ENCODE measurements around the gene RICTOR. TPM values are rescaled to one million over a fixed set of nuclear protein-coding genes. Genes with fewer than 3 reads are reported as not detected.

RICTOR gene
- total and polyA plus RNA-seq, 2 of the 4 experiments (the other 2 are of a cell fraction) = 4.1 to 35.7 TPM

DNA sequence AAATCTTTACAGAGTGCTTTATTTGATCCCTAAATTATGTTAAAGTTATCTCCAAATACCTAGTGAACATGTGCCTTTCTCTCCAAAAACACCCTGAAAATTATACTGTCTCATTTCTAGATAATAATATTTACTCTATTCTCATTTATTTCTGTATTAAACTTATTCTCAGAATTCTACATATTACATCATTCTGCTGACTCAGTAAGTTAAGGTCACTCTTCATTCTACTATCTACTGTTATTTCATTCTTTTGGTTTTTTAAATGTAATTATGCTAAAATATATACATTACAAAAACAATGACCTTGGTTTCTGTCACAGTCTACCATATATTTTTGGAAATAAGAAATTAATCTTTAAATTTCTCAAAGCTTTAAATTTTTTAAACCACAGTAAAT is 96.2 kb downstream of the RICTOR start:
- Histone ChIP-seq H3K14ac (replicated peaks; ENCODE audit: low read depth, low read length) (no peak overlapping the region), H4K20me1 (ENCODE audit: insufficient read depth, low read length) (no peaks in the 10 kb centered on the region), H3K27ac (ENCODE audit: insufficient read depth, low read length) (no peak overlapping the region), H3K56ac (ENCODE audit: extremely low read depth, insufficient read depth, low read length) (no peak overlapping the region), H3K18ac (ENCODE audit: low read depth, low read length) (no peak overlapping the region), H2BK20ac (ENCODE audit: low read depth, low read length) (no peak overlapping the region), H2AFZ (replicated peaks; ENCODE audit: low read length, poor library complexity) (no peak overlapping the region), H3K36me3 (ENCODE audit: control insufficient read depth, insufficient read depth, low read length) (peaks cover 5% of the 10 kb centered on the region; the same call in 1 of the 2 replicates), H4K8ac (ENCODE audit: low read depth in 2 of 2, low read length in 2 of 2) (no peak overlapping the region), H3K79me1 (ENCODE audit: low read depth in 1 of 2, low read length in 2 of 2) (peaks cover 7 to 15% of the 10 kb centered on the region in 2 experiments), H3K4me3 (ENCODE audit: insufficient read depth, low read depth, low read length) (no peak overlapping the region), H3K9me3 (ENCODE audit: control insufficient read depth, insufficient read depth, low read length) (no peaks in the 10 kb centered on the region), H3K9ac (ENCODE audit: low read depth, low read length) (no peak overlapping the region), H2AK5ac (ENCODE audit: low read depth, low read length) (no peak overlapping the region), H3K9me1 (ENCODE audit: insufficient read depth, low read length) (0 out of 2 replicates have a peak, but pooled peaks cover 2% of the 10 kb centered on the region), H3K4me2 (ENCODE audit: low read depth, low read length) (no peak overlapping the region), H3K4ac (ENCODE audit: low read depth, low read length) (no peak overlapping the region), H2AK9ac (replicated peaks; ENCODE audit: low read depth, low read length, poor library complexity) (no peak overlapping the region), H2BK120ac (ENCODE audit: low read depth, low read length) (no peak overlapping the region), H2BK15ac (ENCODE audit: low read depth, low read length) (no peak overlapping the region), H3K27me3 (ENCODE audit: control insufficient read depth, insufficient read depth, low read length) (no peaks in the 10 kb centered on the region), H3K4me1 (ENCODE audit: control insufficient read depth, insufficient read depth, low read length) (no peaks in the 10 kb centered on the region; the same call in 1 of the 2 replicates), H3K23ac (ENCODE audit: low read depth, low read length) (no peak overlapping the region), H2BK5ac (ENCODE audit: low read depth, low read length, poor library complexity, severe bottlenecking) (no peak overlapping the region), H4K5ac (ENCODE audit: low read depth, low read length) (no peak overlapping the region), H4K91ac (ENCODE audit: insufficient read depth, low read depth, low read length) (no peak overlapping the region)
- DNase-seq (no peak), ATAC-seq (ENCODE audit: low read depth) (no peak)
- BruUV-seq (replicated peaks) = no TSS peak
- ChIA-PET POLR2A (ENCODE audit: unreplicated experiment) (no interaction called here), CTCF (interaction anchor here (0.7 kb wide), 1 partner anchor 94 kb away, joined by 3 read pairs; no protein-coding TSS in a partner anchor)
- in situ Hi-C loops (cut with MboI; ENCODE audit: low sequenced_read_pairs) = no loop called here
- intact Hi-C loops (cut with micrococcal nuclease) = no loop called here
- dilution Hi-C loops (cut with HindIII; ENCODE audit: low sequenced_read_pairs, unreplicated experiment) = no loop called here
- TF ChIP-seq CEBPB (IDR thresholded peaks at IDR 0.05; ENCODE audit: low read depth, low read length) (no peak), MAFK (IDR thresholded peaks at IDR 0.05; ENCODE audit: low read depth, low read length) (peak; percentile 94)
